ENCODE data around the gene DBN1.
A peak's percentile ranks its signal among the peaks of the same experiment; 100 is the strongest.

Gene DBN1

DNA sequence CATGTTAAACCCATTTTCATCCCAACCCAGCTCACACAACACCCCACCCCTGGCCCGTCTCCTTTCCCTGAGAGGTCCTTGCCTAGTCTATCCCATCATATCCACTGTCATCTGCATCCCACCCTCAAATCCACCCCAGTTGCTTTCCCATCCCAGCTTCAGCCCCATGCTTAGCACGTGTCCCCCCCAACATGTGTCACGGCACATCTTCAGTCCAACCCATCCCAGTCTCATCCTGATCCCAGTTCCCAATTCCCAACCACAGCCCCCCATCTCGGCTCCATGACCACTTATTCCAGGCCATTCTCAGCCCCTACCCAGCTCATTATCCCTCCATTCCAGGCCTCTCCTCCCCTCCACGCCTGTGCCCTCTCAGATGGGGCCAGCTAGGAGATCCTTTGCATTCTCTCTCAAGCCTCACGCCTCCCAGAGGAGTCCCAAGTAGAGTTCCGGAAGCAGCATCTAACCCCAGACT, 605 bp upstream of the DBN1 start:
- DNase-seq (ENCODE audit: low read depth in 2 of 2) = no peak

- peak in 1 of 2 donors; percentile 40 for DNase-seq (ENCODE audit: low read depth in 2 of 2)
Observed at GRCh38 chr5:177472460-177473442, 683 bp downstream of the DBN1 start.

DNA sequence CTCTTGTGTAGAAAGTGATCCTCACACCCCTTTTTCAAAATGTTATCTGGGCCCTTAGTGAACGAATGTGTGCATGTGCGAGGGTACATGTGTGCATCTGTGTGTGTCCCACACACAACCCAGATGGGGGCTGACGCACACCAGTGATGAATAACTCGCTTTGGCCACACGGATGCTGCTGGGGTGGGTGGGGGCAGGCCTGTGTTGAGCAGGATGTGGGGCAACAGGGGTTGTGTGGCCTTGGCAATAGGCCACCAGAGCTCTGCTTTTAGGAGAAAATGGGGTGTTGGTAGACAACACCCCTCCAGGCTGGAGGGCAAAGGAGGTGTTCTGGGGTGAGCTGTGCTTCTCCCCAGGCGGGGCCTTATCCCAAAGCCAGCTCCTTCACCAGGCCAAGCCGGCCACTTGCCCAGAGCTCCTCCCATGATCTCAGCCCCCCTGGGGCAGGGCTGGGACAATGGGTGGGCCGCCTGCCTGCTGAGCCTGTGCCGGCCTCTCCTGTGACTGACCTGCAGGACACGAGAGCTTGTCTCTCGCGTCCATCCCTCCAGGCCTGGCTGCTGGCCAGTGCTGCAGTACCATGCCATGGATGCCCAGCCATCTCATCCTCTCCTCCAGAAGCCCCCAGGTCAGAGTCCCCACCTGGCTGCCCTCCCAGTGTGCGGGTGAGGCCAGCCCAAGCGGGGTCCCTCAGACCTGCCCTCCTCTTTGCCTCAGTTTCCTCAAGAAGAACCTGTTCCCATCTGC, 1.7 kb downstream of the DBN1 start:
- DNase-seq (ENCODE audit: low read depth in 2 of 2) = no peak

DNA sequence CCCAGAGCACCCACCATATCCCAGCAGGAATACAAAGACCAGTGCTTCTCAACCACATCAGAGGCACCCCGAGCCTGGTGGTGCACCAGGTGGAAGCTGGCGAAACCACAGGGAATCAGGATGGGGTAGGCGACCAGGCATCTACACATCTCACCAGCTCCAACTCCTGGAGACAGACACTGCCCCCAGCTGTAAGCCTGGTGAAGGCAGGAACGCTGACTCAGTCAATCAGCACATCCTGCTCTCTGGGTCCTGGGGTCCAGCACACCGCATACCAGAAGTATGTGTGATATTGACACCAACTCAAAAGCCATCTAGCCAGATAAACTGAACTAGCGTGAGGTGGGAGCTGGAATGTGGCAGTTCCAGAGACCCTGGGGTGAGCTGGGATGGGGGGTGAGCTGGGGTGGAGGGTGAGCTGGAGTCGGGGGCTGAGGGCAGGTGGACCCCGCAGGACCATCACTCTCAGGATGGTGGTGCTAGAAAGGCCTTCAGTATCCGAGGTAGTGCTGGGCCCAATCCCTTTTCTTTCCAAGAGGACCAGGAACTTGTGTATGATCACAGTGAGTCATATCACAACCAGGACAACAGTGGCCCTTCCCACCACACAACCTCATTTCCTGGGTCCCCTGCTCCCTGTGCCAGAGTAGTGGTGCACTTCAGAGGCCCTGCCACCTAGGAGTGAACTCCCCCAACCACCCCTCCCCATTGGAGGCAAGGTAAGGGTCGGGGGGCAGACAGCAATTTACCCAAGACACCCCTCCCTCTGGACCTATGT, 2.5 kb downstream of the DBN1 start:
- no peak for DNase-seq (ENCODE audit: low read depth in 2 of 2)

GRCh38 chr5:177469750-177470525, 3.5 kb downstream of the DBN1 start:
- no peak for DNase-seq (ENCODE audit: low read depth in 2 of 2)

DNA sequence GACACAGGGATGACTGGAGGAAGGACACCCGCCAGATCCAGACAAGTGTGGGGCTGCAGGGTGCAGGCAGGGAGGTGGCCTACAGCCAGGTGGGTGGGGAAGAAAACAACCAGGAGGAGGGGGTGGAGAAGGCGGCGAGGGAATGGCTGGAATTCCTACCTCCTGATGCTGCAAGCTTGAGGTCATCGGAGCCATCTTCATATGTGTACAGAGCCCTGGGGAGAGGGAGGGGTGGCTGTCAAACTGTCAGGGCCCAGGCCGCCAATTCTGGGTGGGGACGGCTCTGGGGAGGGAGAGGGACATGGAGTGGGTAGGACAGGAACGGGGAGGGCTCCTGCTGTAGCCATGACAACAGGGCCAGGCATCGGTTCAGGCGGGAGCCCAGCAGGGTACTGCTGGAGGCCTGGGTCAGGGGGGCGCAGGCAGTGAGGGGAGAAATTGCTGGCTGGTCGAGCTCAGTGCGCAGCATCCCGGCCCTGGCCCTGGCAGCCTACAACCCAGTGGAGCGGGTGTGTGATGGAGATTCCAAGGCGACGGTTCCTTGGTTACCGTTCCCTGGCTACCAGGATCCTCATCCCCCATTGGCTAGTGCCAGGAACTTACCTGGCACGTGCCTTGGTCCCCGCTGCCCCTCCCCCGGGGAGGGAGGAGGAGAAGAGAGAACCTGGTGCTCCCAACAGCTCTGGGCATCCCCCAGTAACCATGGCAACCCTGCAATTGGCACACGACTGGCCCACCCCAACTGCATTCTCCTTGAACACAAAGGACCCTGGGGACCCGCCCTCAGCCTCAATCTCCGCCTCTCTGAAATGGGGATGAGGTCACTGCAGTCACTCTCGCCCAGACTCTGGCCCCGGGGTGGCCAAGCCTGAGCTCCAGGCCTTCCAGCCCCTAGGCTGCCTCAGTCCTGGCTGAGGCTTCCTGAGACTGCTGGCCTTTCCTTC, 4.5 kb downstream of the DBN1 start:
- no peak for DNase-seq (ENCODE audit: low read depth in 2 of 2)

DNA sequence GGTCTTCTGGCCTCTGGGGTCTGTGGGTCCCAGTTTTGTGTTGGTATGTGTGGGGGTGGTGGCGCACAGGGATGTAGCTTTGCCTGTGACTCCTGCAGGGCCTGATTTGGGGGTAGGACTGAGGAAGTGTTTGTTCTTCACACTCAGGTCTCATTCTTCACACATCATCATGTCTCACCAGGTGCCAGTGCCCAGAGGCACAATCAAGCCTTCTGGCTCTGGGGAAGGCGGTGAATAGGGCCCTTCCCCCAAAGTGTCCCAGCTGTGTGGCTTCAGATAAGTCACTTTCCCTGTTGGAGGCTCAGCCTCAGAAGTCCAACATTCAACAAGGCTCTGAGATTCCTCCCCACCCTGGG, 5.1 kb downstream of the DBN1 start:
- DNase-seq (ENCODE audit: low read depth in 2 of 2) = no peak

- DNase-seq (ENCODE audit: low read depth in 2 of 2) = no peak
Observed at GRCh38 chr5:177467436-177467835, 6.0 kb downstream of the DBN1 start.

- DNase-seq (ENCODE audit: low read depth in 2 of 2) = no peak
Observed at GRCh38 chr5:177466861-177467260, 6.6 kb downstream of the DBN1 start.

GRCh38 chr5:177465044-177465443, 8.4 kb downstream of the DBN1 start:
- DNase-seq (ENCODE audit: low read depth in 2 of 2) = no peak

- DNase-seq (ENCODE audit: low read depth in 2 of 2) = no peak
Observed at GRCh38 chr5:177462021-177462670, 11.3 kb downstream of the DBN1 start.

GRCh38 chr5:177459819-177460628, 13.4 kb downstream of the DBN1 start:
- no peak for DNase-seq (ENCODE audit: low read depth in 2 of 2)

- DNase-seq (ENCODE audit: low read depth in 2 of 2) = no peak
Observed at GRCh38 chr5:177459357-177459756, 14.1 kb downstream of the DBN1 start.

DNA sequence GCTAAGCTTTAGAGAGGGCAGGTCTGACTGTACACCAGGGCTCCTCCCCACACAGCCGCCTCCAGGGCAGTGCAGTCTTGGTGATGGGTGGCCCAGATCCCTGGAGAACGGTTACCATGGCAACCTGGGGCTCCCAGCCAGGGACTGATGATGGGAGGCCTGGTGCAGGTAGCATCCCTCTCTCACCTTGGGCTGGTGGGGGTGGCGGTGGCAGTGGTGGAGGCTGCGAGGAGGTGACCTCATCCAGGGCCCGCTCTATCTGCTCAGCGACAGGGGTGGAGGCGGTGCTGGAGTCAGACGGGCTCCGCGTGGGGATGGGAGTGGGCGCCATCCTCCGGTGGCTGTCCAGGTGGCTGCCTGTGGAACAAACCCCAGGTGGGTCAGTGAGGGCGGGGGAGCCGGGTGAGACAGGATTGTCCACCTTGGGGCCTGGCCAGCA, 14.5 kb downstream of the DBN1 start:
- no peak for DNase-seq (ENCODE audit: low read depth in 2 of 2)

GRCh38 chr5:177457852-177458681, 15.4 kb downstream of the DBN1 start:
- no peak for DNase-seq (ENCODE audit: low read depth in 2 of 2)

GRCh38 chr5:177456976-177457851, 16.2 kb downstream of the DBN1 start:
- DNase-seq (ENCODE audit: low read depth in 2 of 2) = no peak

- DNase-seq (ENCODE audit: low read depth in 2 of 2) = no peak
Observed at GRCh38 chr5:177456591-177456964, 16.9 kb downstream of the DBN1 start.
